SK-N-SH (cell line): ENCODE results near the gene ZNF816.
"Not testable (repeated sequence)": the region's sequence is repeated elsewhere in the genome, so short reads cannot be mapped to it uniquely, and the experiment has no call there.

Source experiments
- JUND ChIP-seq: IDR thresholded peaks from 2 replicates; pipeline ENCODE4 v1.4.0; 2012
- NFIC ChIP-seq: IDR thresholded peaks from 2 replicates; pipeline ENCODE4 v1.4.0; 2012; ENCODE audit warnings: borderline replicate concordance
- TF ChIP-seq, protein P1 (sequence below): fragments of 200-600 bp; sonication (generic); IDR thresholded peaks from 2 replicates; pipeline ENCODE4 v1.6.1; 2017; ENCODE audit warnings: antibody characterized with exemption, mild to moderate bottlenecking, moderate library complexity

DNA sequence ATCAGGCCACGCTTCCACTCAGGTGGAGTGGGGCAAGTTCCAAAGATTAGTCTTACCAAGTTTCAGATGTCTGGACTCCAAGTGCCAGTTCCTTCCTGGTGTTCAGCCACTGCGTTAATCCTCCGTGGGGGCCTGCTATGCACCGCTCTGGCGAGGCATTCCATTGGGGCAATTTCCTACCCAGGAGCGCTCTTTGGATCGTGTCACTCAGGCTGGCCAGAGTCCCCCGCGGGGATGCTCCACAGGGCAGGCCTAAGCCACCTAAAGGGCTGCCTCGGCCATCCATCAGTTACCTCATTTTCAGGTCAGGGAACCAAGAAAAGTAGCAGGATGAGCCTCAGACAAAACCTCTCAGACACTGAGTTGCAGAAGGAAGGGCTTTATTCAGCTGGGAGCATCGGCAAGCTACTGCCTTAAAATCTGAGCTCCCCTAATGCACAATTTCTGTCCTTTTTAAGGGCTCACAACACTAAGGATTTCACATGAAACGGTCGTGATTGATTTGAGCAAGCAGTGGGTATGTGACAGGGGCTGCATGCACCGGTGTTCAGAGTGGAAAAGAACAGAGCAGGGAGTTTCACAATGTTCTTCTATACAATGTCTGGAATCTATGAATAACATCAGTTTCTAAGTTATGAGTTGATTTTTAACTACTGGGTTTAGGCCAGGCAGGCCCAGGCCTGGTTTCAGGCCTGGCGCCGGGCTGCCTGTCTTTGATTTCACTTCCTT lies 58.5 kb downstream of the ZNF816 start:
- TF ChIP-seq NFIC, JUND: not testable (repeated sequence)
- TF ChIP-seq, protein P1, sequence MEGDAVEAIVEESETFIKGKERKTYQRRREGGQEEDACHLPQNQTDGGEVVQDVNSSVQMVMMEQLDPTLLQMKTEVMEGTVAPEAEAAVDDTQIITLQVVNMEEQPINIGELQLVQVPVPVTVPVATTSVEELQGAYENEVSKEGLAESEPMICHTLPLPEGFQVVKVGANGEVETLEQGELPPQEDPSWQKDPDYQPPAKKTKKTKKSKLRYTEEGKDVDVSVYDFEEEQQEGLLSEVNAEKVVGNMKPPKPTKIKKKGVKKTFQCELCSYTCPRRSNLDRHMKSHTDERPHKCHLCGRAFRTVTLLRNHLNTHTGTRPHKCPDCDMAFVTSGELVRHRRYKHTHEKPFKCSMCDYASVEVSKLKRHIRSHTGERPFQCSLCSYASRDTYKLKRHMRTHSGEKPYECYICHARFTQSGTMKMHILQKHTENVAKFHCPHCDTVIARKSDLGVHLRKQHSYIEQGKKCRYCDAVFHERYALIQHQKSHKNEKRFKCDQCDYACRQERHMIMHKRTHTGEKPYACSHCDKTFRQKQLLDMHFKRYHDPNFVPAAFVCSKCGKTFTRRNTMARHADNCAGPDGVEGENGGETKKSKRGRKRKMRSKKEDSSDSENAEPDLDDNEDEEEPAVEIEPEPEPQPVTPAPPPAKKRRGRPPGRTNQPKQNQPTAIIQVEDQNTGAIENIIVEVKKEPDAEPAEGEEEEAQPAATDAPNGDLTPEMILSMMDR: not testable (repeated sequence)
